Karpas-422 (cell line): Measurements from ENCODE around the gene NWD2. TPM values are rescaled to one million over a fixed set of nuclear protein-coding genes. Genes with fewer than 3 reads are reported as not detected.
"Not testable (repeated sequence)": the region's sequence is repeated elsewhere in the genome, so short reads cannot be mapped to it uniquely, and the experiment has no call there.

ENCODE experiments used
- DNase-seq: peaks from one replicate; pipeline ENCODE4 v3.0.0-alpha.2; 2015
- H2AFZ ChIP-seq: fragments of 200-600 bp; sonication (generic); 2 replicates; pipeline ENCODE4 v1.6.1; 2014; ENCODE audit warnings: antibody characterized with exemption, low read length, mixed read lengths
- H3K27ac ChIP-seq: fragments of 200-600 bp; sonication (generic); 2 replicates; pipeline ENCODE4 v1.5.1; 2014; ENCODE audit warnings: mild to moderate bottlenecking, low read length, moderate library complexity
- H3K27me3 ChIP-seq: fragments of 200-600 bp; sonication (generic); 2 replicates; pipeline ENCODE4 v1.6.1; 2014; ENCODE audit warnings: low read length, mixed read lengths
- H3K36me3 ChIP-seq: fragments of 200-600 bp; sonication (generic); 2 replicates; pipeline ENCODE4 v1.6.1; 2014; ENCODE audit warnings: low read length, mixed read lengths; ENCODE audit not compliant: insufficient read depth
- H3K4me1 ChIP-seq: fragments of 200-600 bp; sonication (generic); 2 replicates; pipeline ENCODE4 v1.6.1; 2014; ENCODE audit warnings: mild to moderate bottlenecking, low read length, mixed read lengths
- H3K4me2 ChIP-seq: fragments of 200-600 bp; sonication (generic); 2 replicates; pipeline ENCODE4 v1.6.1; 2014; ENCODE audit warnings: low read length, low read depth, mild to moderate bottlenecking; ENCODE audit not compliant: poor library complexity, severe bottlenecking
- H3K4me3 ChIP-seq: fragments of 200-600 bp; sonication (generic); 2 replicates; pipeline ENCODE4 v1.5.1; 2014; ENCODE audit warnings: mild to moderate bottlenecking, antibody characterized with exemption, low read length, mixed read lengths
- H3K79me2 ChIP-seq: fragments of 200-600 bp; sonication (generic); 2 replicates; pipeline ENCODE4 v1.6.1; 2014; ENCODE audit warnings: mild to moderate bottlenecking, low read length, mixed read lengths
- H3K9ac ChIP-seq: fragments of 200-600 bp; sonication (generic); 2 replicates; pipeline ENCODE4 v1.6.0; 2014; ENCODE audit warnings: low read length
- H3K9me2 ChIP-seq: fragments of 200-600 bp; sonication (generic), shearing (Covaris generic); replicated peaks from 2 replicates; pipeline ENCODE4 v1.6.0; 2014; ENCODE audit warnings: mild to moderate bottlenecking, low read length, moderate library complexity; ENCODE audit not compliant: insufficient read depth
- H3K9me3 ChIP-seq: fragments of 300-700, 200-600 bp; sonication (generic); 2 replicates; pipeline ENCODE4 v1.6.1; 2014; ENCODE audit warnings: low read length, mixed read lengths
- H4K20me1 ChIP-seq: fragments of 200-600 bp; sonication (generic); 2 replicates; pipeline ENCODE4 v1.6.1; 2014; ENCODE audit warnings: mild to moderate bottlenecking, antibody characterized with exemption, low read length, low read depth; ENCODE audit not compliant: insufficient read depth
- small RNA-seq: library from RNA; depleted of rRNA; stranded (forward); fragments of <200 nt; gene quantifications from one replicate; pipeline ENCODE3, GENCODE V24; 2014
- total RNA-seq: library from RNA; depleted of rRNA; stranded (reverse); fragments of >200 nt; shearing (Covaris generic); gene quantifications from 2 replicates; pipeline ENCODE4 v1.2.3, GENCODE V29; 2014; ENCODE audit warnings: low replicate concordance

NWD2 gene
- total RNA-seq, 1 experiment from 2014 or later, result not detected

- H3K4me1 ChIP-seq, H3K9me2 ChIP-seq, H3K27ac ChIP-seq, H4K20me1 ChIP-seq, H3K9me3 ChIP-seq, H3K79me2 ChIP-seq, H3K4me3 ChIP-seq, H3K9ac ChIP-seq, H2AFZ ChIP-seq, H3K4me2 ChIP-seq, H3K27me3 ChIP-seq, H3K36me3 ChIP-seq, DNase-seq: not testable (repeated sequence)
Observed at GRCh38 chr4:37495353-37495752, 250.8 kb downstream of the NWD2 start.

Small RNA genes lying within 50 kb of the gene (small RNA-seq; reads per million reads assigned to genes)
- gene MIR4801, result not detected
